Astrocyte (in vitro differentiated cells and primary cell): ENCODE data around the gene PDE7B. TPM values are rescaled to one million over a fixed set of nuclear protein-coding genes. Genes with fewer than 3 reads are reported as not detected.
A peak's percentile ranks its signal among the peaks of the same experiment; 100 is the strongest.

Experiments used
- DNase-seq: peaks from one replicate; pipeline ENCODE4 v3.0.0-alpha.2; 2010; ENCODE audit warnings: low read depth
- FAIRE-seq: peaks from 2 replicates; lab custom pipeline; 2011; peaks lifted over from hg19 to GRCh38; lab: Jason Lieb, UNC
- H2AFZ ChIP-seq: 2 replicates; pipeline ENCODE4 v1.6.0; 2012; ENCODE audit warnings: low read depth, low read length, inconsistent platforms
- H3K27ac ChIP-seq: 2 replicates; pipeline ENCODE4 v1.5.1; 2011; ENCODE audit warnings: low read depth, low read length, inconsistent platforms
- H3K27me3 ChIP-seq: 2 replicates; pipeline ENCODE4 v1.6.0; 2011; ENCODE audit warnings: low read length, inconsistent platforms; ENCODE audit not compliant: insufficient read depth
- H3K36me3 ChIP-seq: 2 replicates; pipeline ENCODE4 v1.5.1; 2011; ENCODE audit warnings: low read length, inconsistent platforms; ENCODE audit not compliant: insufficient read depth
- H3K4me1 ChIP-seq: 2 replicates; pipeline ENCODE4 v1.5.1; 2011; ENCODE audit warnings: low read length, inconsistent platforms; ENCODE audit not compliant: insufficient read depth
- H3K4me2 ChIP-seq: 2 replicates; pipeline ENCODE4 v1.6.0; 2012; ENCODE audit warnings: low read length, inconsistent platforms
- H3K4me3 ChIP-seq: 2 replicates; pipeline ENCODE4 v1.5.1; 2011; ENCODE audit warnings: low read depth, mild to moderate bottlenecking, low read length, inconsistent platforms; ENCODE audit not compliant: insufficient read depth
- H3K79me2 ChIP-seq: 2 replicates; pipeline ENCODE4 v1.6.0; 2012; ENCODE audit warnings: mild to moderate bottlenecking, low read length, inconsistent platforms; ENCODE audit not compliant: insufficient read depth
- H3K9ac ChIP-seq: 2 replicates; pipeline ENCODE4 v1.6.0; 2012; ENCODE audit warnings: mild to moderate bottlenecking, low read length, inconsistent platforms
- H3K9me3 ChIP-seq: 2 replicates; pipeline ENCODE4 v1.5.1; 2012; ENCODE audit warnings: low read depth, mild to moderate bottlenecking, low read length, inconsistent platforms; ENCODE audit not compliant: insufficient read depth
- H4K20me1 ChIP-seq: 2 replicates; pipeline ENCODE4 v1.6.0; 2012; ENCODE audit warnings: low read length, inconsistent platforms; ENCODE audit not compliant: insufficient read depth
- H3K27ac Mint-ChIP-seq: one replicate; pipeline ENCODE4 v1.8.0; 2021; ENCODE audit warnings: mild to moderate bottlenecking, mixed read lengths; ENCODE audit not compliant: unreplicated experiment
- H3K27me3 Mint-ChIP-seq: one replicate; pipeline ENCODE4 v1.8.0; 2021; ENCODE audit warnings: low read depth, mixed read lengths; ENCODE audit not compliant: unreplicated experiment
- H3K36me3 Mint-ChIP-seq: one replicate; pipeline ENCODE4 v1.8.0; 2021; ENCODE audit warnings: low read depth, mixed read lengths; ENCODE audit not compliant: unreplicated experiment
- H3K4me1 Mint-ChIP-seq: one replicate; pipeline ENCODE4 v1.8.0; 2021; ENCODE audit warnings: low read depth, mixed read lengths; ENCODE audit not compliant: unreplicated experiment
- H3K4me3 Mint-ChIP-seq: one replicate; pipeline ENCODE4 v1.8.0; 2021; ENCODE audit warnings: mild to moderate bottlenecking, moderate library complexity, mixed read lengths; ENCODE audit not compliant: unreplicated experiment
- H3K9me3 Mint-ChIP-seq: one replicate; pipeline ENCODE4 v1.8.0; 2021; ENCODE audit warnings: mild to moderate bottlenecking, mixed read lengths; ENCODE audit not compliant: unreplicated experiment
- EZH2 ChIP-seq: IDR thresholded peaks from 2 replicates; pipeline ENCODE4 v1.6.1; 2012; ENCODE audit warnings: mild to moderate bottlenecking, low read length, inconsistent platforms; ENCODE audit not compliant: insufficient read depth
- total RNA-seq: library from RNA; stranded (reverse); gene quantifications from 2 replicates; pipeline ENCODE4 v1.2.1, GENCODE V29; 2021
- TF ChIP-seq, protein P1 (sequence below): IDR thresholded peaks from 2 replicates; pipeline ENCODE4 v1.5.1; 2011; ENCODE audit warnings: low read depth, mild to moderate bottlenecking, inconsistent platforms, low read length, moderate library complexity; ENCODE audit not compliant: insufficient read depth

Gene PDE7B
- total RNA-seq, 1 donor from 2014 or later: 0.27 TPM

DNA sequence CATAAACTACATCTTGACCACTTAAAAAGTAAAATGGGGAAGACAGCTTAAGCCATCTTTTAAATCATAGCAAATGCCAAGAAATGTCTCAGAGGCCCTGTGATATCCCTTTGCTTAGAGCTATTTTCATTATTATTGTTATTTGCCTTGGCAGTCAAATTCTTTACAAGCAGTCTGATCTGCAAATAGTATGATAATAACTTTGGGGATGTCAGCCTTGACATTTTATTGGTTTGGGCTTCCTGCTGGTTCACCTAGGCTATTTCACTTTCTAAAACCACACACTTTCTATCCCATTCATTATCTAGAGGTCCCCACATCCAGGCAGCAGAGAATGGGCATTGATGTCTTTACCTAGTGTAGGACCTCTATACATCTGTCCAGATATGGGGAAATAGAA is 125.1 kb downstream of the PDE7B start:
- Histone ChIP-seq H3K9ac (no peak overlapping the region), H3K4me1 (no peaks in the 10 kb centered on the region), H2AFZ (no peak overlapping the region), H3K4me2 (no peak overlapping the region), H3K36me3 (no peaks in the 10 kb centered on the region), H3K79me2 (no peaks in the 10 kb centered on the region), H3K9me3 (no peaks in the 10 kb centered on the region), H3K27me3 (no peaks in the 10 kb centered on the region), H3K4me3 (no peak overlapping the region), H4K20me1 (no peaks in the 10 kb centered on the region), H3K27ac (no peak overlapping the region)
- no peaks in the 10 kb centered on the region for H3K27me3 Mint-ChIP-seq
- no peak for TF ChIP-seq EZH2
- TF ChIP-seq, protein P1, sequence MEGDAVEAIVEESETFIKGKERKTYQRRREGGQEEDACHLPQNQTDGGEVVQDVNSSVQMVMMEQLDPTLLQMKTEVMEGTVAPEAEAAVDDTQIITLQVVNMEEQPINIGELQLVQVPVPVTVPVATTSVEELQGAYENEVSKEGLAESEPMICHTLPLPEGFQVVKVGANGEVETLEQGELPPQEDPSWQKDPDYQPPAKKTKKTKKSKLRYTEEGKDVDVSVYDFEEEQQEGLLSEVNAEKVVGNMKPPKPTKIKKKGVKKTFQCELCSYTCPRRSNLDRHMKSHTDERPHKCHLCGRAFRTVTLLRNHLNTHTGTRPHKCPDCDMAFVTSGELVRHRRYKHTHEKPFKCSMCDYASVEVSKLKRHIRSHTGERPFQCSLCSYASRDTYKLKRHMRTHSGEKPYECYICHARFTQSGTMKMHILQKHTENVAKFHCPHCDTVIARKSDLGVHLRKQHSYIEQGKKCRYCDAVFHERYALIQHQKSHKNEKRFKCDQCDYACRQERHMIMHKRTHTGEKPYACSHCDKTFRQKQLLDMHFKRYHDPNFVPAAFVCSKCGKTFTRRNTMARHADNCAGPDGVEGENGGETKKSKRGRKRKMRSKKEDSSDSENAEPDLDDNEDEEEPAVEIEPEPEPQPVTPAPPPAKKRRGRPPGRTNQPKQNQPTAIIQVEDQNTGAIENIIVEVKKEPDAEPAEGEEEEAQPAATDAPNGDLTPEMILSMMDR: no peak
- FAIRE-seq (no peak), DNase-seq (no peak)
- H3K36me3 Mint-ChIP-seq: no peaks in the 10 kb centered on the region
- no peak overlapping the region for H3K27ac Mint-ChIP-seq
- H3K4me3 Mint-ChIP-seq: no peak overlapping the region
- no peaks in the 10 kb centered on the region for H3K9me3 Mint-ChIP-seq
- no peaks in the 10 kb centered on the region for H3K4me1 Mint-ChIP-seq

DNA sequence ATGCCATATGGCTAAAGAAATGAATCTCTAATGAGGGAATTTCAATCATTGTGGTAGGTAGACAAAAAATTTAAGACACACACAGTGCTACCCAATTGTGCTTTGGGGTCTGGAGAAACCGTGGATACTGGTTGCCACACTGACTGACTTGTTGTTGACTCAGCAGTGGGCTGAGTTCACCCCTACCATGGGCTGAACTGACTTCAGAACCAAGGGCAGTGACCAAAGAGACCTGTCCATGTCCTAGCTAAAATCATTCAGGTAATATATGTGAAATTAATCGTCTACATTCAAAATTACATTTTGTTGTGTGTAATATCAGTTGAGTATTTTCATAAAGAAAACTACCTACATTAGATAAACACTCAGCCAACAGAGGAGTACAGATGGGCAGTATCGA is 131.6 kb downstream of the PDE7B start:
- Histone ChIP-seq H3K79me2 (no peaks in the 10 kb centered on the region), H2AFZ (no peak overlapping the region), H4K20me1 (no peaks in the 10 kb centered on the region), H3K36me3 (no peaks in the 10 kb centered on the region), H3K9ac (no peak overlapping the region), H3K4me2 (no peak overlapping the region), H3K9me3 (no peaks in the 10 kb centered on the region), H3K4me1 (no peaks in the 10 kb centered on the region), H3K27ac (no peak overlapping the region), H3K4me3 (no peak overlapping the region), H3K27me3 (no peaks in the 10 kb centered on the region)
- H3K9me3 Mint-ChIP-seq: no peaks in the 10 kb centered on the region
- peaks cover 4% of the 10 kb centered on the region for H3K4me1 Mint-ChIP-seq
- TF ChIP-seq, protein P1: no peak
- TF ChIP-seq EZH2: no peak
- no peak overlapping the region for H3K4me3 Mint-ChIP-seq
- FAIRE-seq: no peak
- H3K27me3 Mint-ChIP-seq: no peaks in the 10 kb centered on the region
- H3K27ac Mint-ChIP-seq: no peak overlapping the region
- H3K36me3 Mint-ChIP-seq: no peaks in the 10 kb centered on the region
- no peak for DNase-seq

DNA sequence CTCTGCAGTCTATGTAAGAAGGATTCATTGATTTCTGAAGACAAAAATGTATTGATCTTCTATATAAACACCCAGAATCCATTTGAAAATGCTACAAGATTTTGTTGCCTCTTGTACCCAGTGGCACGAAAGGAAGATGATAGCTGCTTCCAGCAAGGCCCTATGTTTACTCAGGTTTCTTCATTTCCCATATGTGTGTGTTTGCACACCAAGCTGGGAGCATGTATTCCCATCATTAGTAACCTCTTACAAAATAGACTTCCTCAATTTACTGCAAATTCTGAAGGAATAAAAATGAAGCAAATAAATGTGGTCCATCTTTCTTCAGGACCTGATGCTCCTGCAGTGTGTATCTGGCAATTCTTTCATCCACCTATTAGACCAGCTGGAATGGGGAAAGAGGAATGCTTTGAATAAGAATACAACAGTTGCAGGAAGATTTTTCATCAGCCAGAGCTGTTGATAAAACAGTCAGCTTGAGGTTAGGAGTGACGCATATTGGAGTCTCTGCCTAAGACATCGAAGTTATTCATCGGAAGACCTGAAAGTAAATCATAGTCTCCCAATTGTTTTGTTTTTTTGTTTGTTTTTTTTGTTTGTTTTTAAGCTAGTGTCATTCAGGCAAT is 132.3 kb downstream of the PDE7B start:
- Histone ChIP-seq H3K4me2 (no peak overlapping the region), H3K9ac (no peak overlapping the region), H3K27me3 (no peaks in the 10 kb centered on the region), H3K4me3 (no peak overlapping the region), H3K27ac (no peak overlapping the region), H3K79me2 (no peaks in the 10 kb centered on the region), H4K20me1 (no peaks in the 10 kb centered on the region), H3K9me3 (no peaks in the 10 kb centered on the region), H2AFZ (no peak overlapping the region), H3K36me3 (no peaks in the 10 kb centered on the region), H3K4me1 (no peaks in the 10 kb centered on the region)
- TF ChIP-seq, protein P1: no peak
- TF ChIP-seq EZH2: no peak
- no peak overlapping the region for H3K4me3 Mint-ChIP-seq
- H3K27ac Mint-ChIP-seq: no peak overlapping the region
- no peaks in the 10 kb centered on the region for H3K36me3 Mint-ChIP-seq
- FAIRE-seq: no peak
- peak; percentile 92 for DNase-seq
- no peaks in the 10 kb centered on the region for H3K9me3 Mint-ChIP-seq
- peaks cover 4% of the 10 kb centered on the region for H3K4me1 Mint-ChIP-seq
- H3K27me3 Mint-ChIP-seq: no peaks in the 10 kb centered on the region
